Panc1 (cell line): ENCODE data around the gene CEP250.

Experiments
- CTCF ChIP-seq: fragments of 450-650 bp; IDR thresholded peaks from 2 replicates; pipeline ENCODE4 v1.5.1; 2017; ENCODE audit warnings: mild to moderate bottlenecking
- POLR2AphosphoS5 ChIP-seq: IDR thresholded peaks from 2 replicates; pipeline ENCODE4 v1.6.1; 2012; ENCODE audit warnings: mild to moderate bottlenecking, low read depth, low read length, moderate library complexity
- REST ChIP-seq, 2 experiments: IDR thresholded peaks; 2 replicates each; pipeline ENCODE4 v1.6.1; 2011 to 2012; ENCODE audit warnings: low read depth in 2 of 2, control low read depth in 1 of 2, low read length in 1 of 2, mild to moderate bottlenecking in 1 of 2, moderate library complexity in 1 of 2; ENCODE audit not compliant: insufficient read depth in 1 of 2

GRCh38 chr20:35502352-35502751 lies 47.0 kb downstream of the CEP250 start:
- TF ChIP-seq CTCF (no peak), REST (IDR thresholded peaks at IDR 0.05; ENCODE audit: insufficient read depth in 1 of 2, low read depth in 2 of 2, low read length in 1 of 2) (no peak), POLR2AphosphoS5 (no peak)
